Neuron (in vitro differentiated cells): ENCODE data around the gene CYP4B1.
"Not testable (repeated sequence)": the region's sequence is repeated elsewhere in the genome, so short reads cannot be mapped to it uniquely, and the experiment has no call there.

Experiments used
- H2AFZ ChIP-seq: one replicate; pipeline ENCODE4 v1.6.1; 2013; ENCODE audit warnings: low read depth, mild to moderate bottlenecking, inconsistent platforms, low read length, moderate library complexity
- H3K27me3 ChIP-seq: one replicate; pipeline ENCODE4 v1.6.1; 2013; ENCODE audit warnings: low read length; ENCODE audit not compliant: insufficient read depth
- H3K36me3 ChIP-seq: one replicate; pipeline ENCODE4 v1.6.1; 2013; ENCODE audit warnings: low read length; ENCODE audit not compliant: insufficient read depth
- H3K4me1 ChIP-seq: one replicate; pipeline ENCODE4 v1.6.1; 2013; ENCODE audit warnings: low read length; ENCODE audit not compliant: insufficient read depth
- H3K4me3 ChIP-seq: 2 replicates; pipeline ENCODE4 v1.5.1; 2013; ENCODE audit warnings: mild to moderate bottlenecking, low read length, moderate library complexity
- H3K9me3 ChIP-seq: one replicate; pipeline ENCODE4 v1.6.1; 2013; ENCODE audit warnings: low read length

CYP4B1 gene

DNA sequence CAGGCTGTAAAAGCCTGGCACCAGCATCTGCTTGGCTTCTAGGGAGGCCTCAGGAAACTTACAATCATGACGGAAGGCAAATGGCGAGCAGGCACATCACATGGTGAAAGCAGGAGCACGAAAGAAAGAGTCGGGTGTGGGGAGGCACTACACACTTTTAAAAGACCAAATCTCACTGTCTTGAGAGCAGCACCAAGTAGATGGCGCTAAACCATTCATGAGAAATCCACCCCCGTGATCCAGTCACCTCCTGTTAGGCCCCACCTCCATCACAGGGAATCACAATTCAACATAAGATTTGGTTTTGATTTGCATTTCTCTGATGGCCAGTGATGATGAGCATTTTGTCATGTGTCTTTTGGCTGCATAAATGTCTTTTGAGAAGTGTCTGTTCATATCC, 36.6 kb downstream of the CYP4B1 start:
- not testable (repeated sequence) for H3K36me3 ChIP-seq, H3K9me3 ChIP-seq, H3K4me1 ChIP-seq, H2AFZ ChIP-seq, H3K27me3 ChIP-seq, H3K4me3 ChIP-seq

DNA sequence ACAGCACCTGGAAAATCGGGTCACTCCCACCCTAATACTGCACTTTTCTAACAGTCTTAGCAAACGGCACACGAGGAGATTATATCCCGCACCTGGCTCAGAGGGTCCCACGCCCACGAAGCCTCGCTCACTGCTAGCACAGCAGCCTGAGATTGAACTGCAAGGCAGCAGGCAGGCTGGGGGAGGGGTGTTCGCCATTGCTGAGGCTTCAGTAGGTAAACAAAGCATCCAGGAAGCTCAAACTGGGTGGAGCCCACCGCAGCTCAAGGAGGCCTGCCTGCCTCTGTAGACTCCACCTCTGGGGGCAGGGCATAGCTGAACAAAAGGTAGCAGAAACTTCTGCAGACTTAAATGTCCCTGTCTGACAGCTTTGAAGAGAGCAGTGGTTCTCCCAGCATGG, 47.5 kb downstream of the CYP4B1 start:
- not testable (repeated sequence) for H2AFZ ChIP-seq, H3K27me3 ChIP-seq, H3K4me3 ChIP-seq, H3K4me1 ChIP-seq, H3K9me3 ChIP-seq, H3K36me3 ChIP-seq

DNA sequence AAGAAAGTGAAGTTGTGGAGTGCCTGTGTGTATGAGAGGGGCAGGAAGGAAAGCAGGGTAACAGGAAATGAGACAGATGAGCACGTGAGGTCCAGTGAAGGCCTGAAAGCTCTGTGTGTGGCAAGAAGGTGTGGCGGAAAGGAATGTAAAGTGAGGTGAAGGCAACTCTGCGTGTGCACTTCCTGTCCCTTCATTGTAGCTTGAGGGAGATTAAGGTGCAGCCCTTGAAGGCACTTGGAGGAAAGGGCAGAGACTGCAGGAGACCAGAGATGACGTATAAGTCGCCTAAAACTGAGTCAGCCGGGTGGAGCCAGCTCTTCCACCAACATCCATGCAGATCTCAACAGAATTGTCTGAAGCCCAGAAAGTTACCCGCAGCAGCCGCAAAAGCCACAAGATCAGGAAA, 58.8 kb downstream of the CYP4B1 start:
- H2AFZ ChIP-seq, H3K4me1 ChIP-seq, H3K36me3 ChIP-seq, H3K27me3 ChIP-seq, H3K9me3 ChIP-seq, H3K4me3 ChIP-seq: not testable (repeated sequence)

DNA sequence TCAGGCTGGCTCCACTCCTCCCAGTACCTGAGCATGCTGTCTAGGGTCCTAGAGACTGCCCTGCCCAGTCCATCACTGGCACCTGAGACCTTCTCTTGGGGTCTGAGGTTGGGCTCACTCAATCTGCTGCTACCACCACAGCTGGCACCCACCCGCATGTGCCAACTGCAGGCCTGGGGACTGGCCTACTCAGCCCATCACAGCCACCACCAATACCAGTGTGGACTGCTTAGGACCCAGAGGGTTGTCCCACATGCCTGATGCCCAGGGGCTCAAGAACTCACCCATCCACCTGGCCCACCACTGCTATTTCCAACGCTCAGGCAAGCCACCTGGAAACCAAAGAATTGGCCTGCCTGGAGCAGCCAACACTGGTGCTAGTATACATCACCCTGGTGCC, 63.5 kb downstream of the CYP4B1 start:
- Histone ChIP-seq H2AFZ (no peak overlapping the region), H3K4me1 (no peaks in the 10 kb centered on the region), H3K27me3 (no peaks in the 10 kb centered on the region), H3K4me3 (no peak overlapping the region), H3K9me3 (no peaks in the 10 kb centered on the region), H3K36me3 (no peaks in the 10 kb centered on the region)
